Astrocyte (in vitro differentiated cells and primary cell): ENCODE measurements around the gene CAPZB.

ENCODE experiments used
- EZH2 ChIP-seq: IDR thresholded peaks from 2 replicates; pipeline ENCODE4 v1.6.1; 2012; ENCODE audit warnings: mild to moderate bottlenecking, low read length, inconsistent platforms; ENCODE audit not compliant: insufficient read depth
- TF ChIP-seq, protein P1 (sequence below): IDR thresholded peaks from 2 replicates; pipeline ENCODE4 v1.5.1; 2011; ENCODE audit warnings: low read depth, mild to moderate bottlenecking, inconsistent platforms, low read length, moderate library complexity; ENCODE audit not compliant: insufficient read depth

DNA sequence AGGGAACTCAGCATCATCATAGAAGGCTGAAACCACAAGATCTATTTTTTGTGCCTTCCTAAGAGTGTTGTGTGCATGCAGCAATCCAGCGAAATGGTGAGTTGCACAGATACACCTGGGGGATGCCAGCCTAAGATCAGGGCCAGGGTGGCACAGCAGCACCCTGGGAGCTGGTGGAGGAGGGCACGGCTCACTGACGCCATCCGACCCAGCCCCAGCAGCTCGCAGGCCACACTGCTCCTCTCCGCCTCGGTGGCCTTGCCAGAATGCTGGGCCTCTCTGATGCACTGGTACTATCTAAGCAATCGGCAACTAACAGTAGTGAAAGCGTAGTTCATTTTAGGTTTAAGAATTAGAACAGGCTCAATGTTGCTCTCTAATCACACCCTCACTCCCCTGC, 37.8 kb downstream of the CAPZB start:
- TF ChIP-seq, protein P1, sequence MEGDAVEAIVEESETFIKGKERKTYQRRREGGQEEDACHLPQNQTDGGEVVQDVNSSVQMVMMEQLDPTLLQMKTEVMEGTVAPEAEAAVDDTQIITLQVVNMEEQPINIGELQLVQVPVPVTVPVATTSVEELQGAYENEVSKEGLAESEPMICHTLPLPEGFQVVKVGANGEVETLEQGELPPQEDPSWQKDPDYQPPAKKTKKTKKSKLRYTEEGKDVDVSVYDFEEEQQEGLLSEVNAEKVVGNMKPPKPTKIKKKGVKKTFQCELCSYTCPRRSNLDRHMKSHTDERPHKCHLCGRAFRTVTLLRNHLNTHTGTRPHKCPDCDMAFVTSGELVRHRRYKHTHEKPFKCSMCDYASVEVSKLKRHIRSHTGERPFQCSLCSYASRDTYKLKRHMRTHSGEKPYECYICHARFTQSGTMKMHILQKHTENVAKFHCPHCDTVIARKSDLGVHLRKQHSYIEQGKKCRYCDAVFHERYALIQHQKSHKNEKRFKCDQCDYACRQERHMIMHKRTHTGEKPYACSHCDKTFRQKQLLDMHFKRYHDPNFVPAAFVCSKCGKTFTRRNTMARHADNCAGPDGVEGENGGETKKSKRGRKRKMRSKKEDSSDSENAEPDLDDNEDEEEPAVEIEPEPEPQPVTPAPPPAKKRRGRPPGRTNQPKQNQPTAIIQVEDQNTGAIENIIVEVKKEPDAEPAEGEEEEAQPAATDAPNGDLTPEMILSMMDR = no peak
- TF ChIP-seq EZH2 = no peak
